ENCODE measurements around the gene SORBS2. TPM values are rescaled to one million over a fixed set of nuclear protein-coding genes. Genes with fewer than 3 reads are reported as not detected.

SORBS2 gene
- total RNA-seq, 1 experiment from 2014 or later = 44.5 TPM

- TF ChIP-seq, protein P1, sequence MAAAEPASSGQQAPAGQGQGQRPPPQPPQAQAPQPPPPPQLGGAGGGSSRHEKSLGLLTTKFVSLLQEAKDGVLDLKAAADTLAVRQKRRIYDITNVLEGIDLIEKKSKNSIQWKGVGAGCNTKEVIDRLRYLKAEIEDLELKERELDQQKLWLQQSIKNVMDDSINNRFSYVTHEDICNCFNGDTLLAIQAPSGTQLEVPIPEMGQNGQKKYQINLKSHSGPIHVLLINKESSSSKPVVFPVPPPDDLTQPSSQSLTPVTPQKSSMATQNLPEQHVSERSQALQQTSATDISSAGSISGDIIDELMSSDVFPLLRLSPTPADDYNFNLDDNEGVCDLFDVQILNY (CRISPR knock-in tag; IDR thresholded peaks at IDR 0.05) = no peak
- no peak for TF ChIP-seq ZNF219 (CRISPR knock-in tag; IDR thresholded peaks at IDR 0.05; ENCODE audit: borderline replicate concordance)
- TF ChIP-seq NR2C2 (CRISPR knock-in tag; IDR thresholded peaks at IDR 0.05) = no peak
- TF ChIP-seq SMAD3 (CRISPR knock-in tag; IDR thresholded peaks at IDR 0.05; ENCODE audit: borderline replicate concordance) = no peak
- no peak for TF ChIP-seq ZNF281 (CRISPR knock-in tag; IDR thresholded peaks at IDR 0.05)
- no peak for TF ChIP-seq GRHL2 (CRISPR knock-in tag; IDR thresholded peaks at IDR 0.05; ENCODE audit: insufficient replicate concordance, severe bottlenecking)
- TF ChIP-seq, protein P2, sequence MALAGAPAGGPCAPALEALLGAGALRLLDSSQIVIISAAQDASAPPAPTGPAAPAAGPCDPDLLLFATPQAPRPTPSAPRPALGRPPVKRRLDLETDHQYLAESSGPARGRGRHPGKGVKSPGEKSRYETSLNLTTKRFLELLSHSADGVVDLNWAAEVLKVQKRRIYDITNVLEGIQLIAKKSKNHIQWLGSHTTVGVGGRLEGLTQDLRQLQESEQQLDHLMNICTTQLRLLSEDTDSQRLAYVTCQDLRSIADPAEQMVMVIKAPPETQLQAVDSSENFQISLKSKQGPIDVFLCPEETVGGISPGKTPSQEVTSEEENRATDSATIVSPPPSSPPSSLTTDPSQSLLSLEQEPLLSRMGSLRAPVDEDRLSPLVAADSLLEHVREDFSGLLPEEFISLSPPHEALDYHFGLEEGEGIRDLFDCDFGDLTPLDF (CRISPR knock-in tag; IDR thresholded peaks at IDR 0.05) = no peak
- TF ChIP-seq ZNF317 (CRISPR knock-in tag; IDR thresholded peaks at IDR 0.05; ENCODE audit: borderline replicate concordance, low read depth) = no peak
- TF ChIP-seq ATF1 (CRISPR knock-in tag; IDR thresholded peaks at IDR 0.05) = no peak
- no peak for TF ChIP-seq ERG (CRISPR knock-in tag; IDR thresholded peaks at IDR 0.05)
- no peak for TF ChIP-seq ETV6 (CRISPR knock-in tag; IDR thresholded peaks at IDR 0.05)
Observed at GRCh38 chr4:185839194-185839712, 27.3 kb upstream of the SORBS2 start (continued).

DNA sequence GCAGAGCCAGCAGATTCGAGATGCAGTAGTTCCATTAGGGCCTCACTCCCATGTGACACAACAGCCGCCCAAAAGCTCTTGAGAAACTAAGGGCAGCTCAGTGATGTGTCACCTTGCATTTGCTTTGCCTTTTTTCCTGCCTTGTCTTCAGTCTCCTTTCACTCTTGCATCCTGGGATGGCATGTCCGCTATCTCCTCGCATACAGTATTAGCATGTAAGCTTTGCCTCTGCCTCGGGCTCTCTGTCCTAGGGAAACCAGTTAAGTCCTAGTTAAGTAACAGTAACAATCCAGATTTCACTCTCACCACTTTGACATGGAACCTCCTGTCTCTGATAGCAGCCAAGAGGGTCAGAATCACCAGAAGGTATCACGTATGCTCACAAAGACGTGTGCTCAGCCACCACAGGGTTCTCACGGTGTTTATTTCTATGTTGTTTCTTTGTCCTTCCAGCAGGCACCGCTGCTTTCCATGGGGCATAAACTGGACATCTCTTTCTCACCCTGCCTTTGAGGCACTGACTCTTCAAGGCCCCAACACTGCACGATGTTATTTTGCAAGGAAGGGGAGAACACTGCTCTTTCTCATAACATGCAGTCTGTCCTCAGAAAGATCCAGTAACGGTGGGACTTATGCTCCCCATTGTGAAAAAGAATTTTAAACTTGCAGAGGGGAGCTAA lies 26.7 kb upstream of the SORBS2 start:
- ATAC-seq (peak; percentile 1), DNase-seq (ENCODE audit: low spot score) (no peak)
- H3K27me3 Mint-ChIP-seq (ENCODE audit: low read depth) = no peaks in the 10 kb centered on the region
- CTCF ChIA-PET = interaction anchor here (0.5 to 2.1 kb wide), 3 partner anchors 27 to 242 kb away, joined by 3 to 5 read pairs (median 3); partner anchors contain the start of gene SORBS2
- TF ChIP-seq FOXJ3 (CRISPR knock-in tag; IDR thresholded peaks at IDR 0.05; ENCODE audit: borderline replicate concordance) (no peak), TEAD4 (CRISPR knock-in tag; IDR thresholded peaks at IDR 0.05) (no peak), IRF2 (CRISPR knock-in tag; IDR thresholded peaks at IDR 0.05; ENCODE audit: borderline replicate concordance, low read depth) (no peak), NFE2L1 (CRISPR knock-in tag; IDR thresholded peaks at IDR 0.05) (no peak), TP53 (CRISPR knock-in tag; IDR thresholded peaks at IDR 0.05) (0 out of 2 replicates have a peak, but pooled peaks have one; percentile 7)
- TF ChIP-seq, protein P3, sequence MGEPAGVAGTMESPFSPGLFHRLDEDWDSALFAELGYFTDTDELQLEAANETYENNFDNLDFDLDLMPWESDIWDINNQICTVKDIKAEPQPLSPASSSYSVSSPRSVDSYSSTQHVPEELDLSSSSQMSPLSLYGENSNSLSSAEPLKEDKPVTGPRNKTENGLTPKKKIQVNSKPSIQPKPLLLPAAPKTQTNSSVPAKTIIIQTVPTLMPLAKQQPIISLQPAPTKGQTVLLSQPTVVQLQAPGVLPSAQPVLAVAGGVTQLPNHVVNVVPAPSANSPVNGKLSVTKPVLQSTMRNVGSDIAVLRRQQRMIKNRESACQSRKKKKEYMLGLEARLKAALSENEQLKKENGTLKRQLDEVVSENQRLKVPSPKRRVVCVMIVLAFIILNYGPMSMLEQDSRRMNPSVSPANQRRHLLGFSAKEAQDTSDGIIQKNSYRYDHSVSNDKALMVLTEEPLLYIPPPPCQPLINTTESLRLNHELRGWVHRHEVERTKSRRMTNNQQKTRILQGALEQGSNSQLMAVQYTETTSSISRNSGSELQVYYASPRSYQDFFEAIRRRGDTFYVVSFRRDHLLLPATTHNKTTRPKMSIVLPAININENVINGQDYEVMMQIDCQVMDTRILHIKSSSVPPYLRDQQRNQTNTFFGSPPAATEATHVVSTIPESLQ (CRISPR knock-in tag; IDR thresholded peaks at IDR 0.05) = no peak
- peaks cover 19% of the 10 kb centered on the region for H3K4me1 Mint-ChIP-seq
- peaks cover 4% of the 10 kb centered on the region for H3K36me3 Mint-ChIP-seq
- POLR2A ChIA-PET = interaction anchor here (0.5 to 1.0 kb wide), 2 partner anchors 180 to 199 kb away, joined by 3 read pairs; no protein-coding TSS in a partner anchor
- H3K9me3 Mint-ChIP-seq = peaks cover 5% of the 10 kb centered on the region
- H3K4me3 Mint-ChIP-seq = no peak overlapping the region
- H3K27ac Mint-ChIP-seq = no peak overlapping the region

Measured in WTC11 (cell line).